ENCODE data around the gene ABCC2.

The ABCC2 gene

GRCh38 chr10:99770408-99771045 is 11.9 kb upstream of the ABCC2 start:
- DNase-seq (ENCODE audit: low read depth): no peak
- no peak overlapping the region for H3K4me3 ChIP-seq (ENCODE audit: control insufficient read depth, low read depth, low read length)
- TF ChIP-seq CTCF (IDR thresholded peaks at IDR 0.05; ENCODE audit: control insufficient read depth, insufficient read depth, low read depth, low read length, missing control alignments): no peak

- peak; percentile 75 for DNase-seq (ENCODE audit: low read depth)
- H3K4me3 ChIP-seq (ENCODE audit: control insufficient read depth, low read depth, low read length): no peak overlapping the region
- TF ChIP-seq CTCF (IDR thresholded peaks at IDR 0.05; ENCODE audit: control insufficient read depth, insufficient read depth, low read depth, low read length, missing control alignments): no peak
Measured at GRCh38 chr10:99775850-99776249, 6.6 kb upstream of the ABCC2 start.

GRCh38 chr10:99777918-99778714 is 4.3 kb upstream of the ABCC2 start:
- TF ChIP-seq CTCF (IDR thresholded peaks at IDR 0.05; ENCODE audit: control insufficient read depth, insufficient read depth, low read depth, low read length, missing control alignments): no peak
- no peak overlapping the region for H3K4me3 ChIP-seq (ENCODE audit: control insufficient read depth, low read depth, low read length)
- DNase-seq (ENCODE audit: low read depth): no peak

GRCh38 chr10:99779335-99779734 is 3.1 kb upstream of the ABCC2 start:
- no peak for DNase-seq (ENCODE audit: low read depth)
- H3K4me3 ChIP-seq (ENCODE audit: control insufficient read depth, low read depth, low read length): no peak overlapping the region

GRCh38 chr10:99781734-99782429 is 558 bp upstream of the ABCC2 start:
- DNase-seq (ENCODE audit: low read depth): no peak
- no peak overlapping the region for H3K4me3 ChIP-seq (ENCODE audit: control insufficient read depth, low read depth, low read length)

More at GRCh38 chr10:99779335-99779734, 3.1 kb upstream of the ABCC2 start:
- no peak for TF ChIP-seq CTCF (IDR thresholded peaks at IDR 0.05; ENCODE audit: control insufficient read depth, insufficient read depth, low read depth, low read length, missing control alignments)

More at GRCh38 chr10:99781734-99782429, 558 bp upstream of the ABCC2 start:
- no peak for TF ChIP-seq CTCF (IDR thresholded peaks at IDR 0.05; ENCODE audit: control insufficient read depth, insufficient read depth, low read depth, low read length, missing control alignments)
